ENCODE measurements around the gene YES1.
A peak's percentile ranks its signal among the peaks of the same experiment; 100 is the strongest.
"Not testable (repeated sequence)": the region's sequence is repeated elsewhere in the genome, so short reads cannot be mapped to it uniquely, and the experiment has no call there.

The YES1 gene

DNA sequence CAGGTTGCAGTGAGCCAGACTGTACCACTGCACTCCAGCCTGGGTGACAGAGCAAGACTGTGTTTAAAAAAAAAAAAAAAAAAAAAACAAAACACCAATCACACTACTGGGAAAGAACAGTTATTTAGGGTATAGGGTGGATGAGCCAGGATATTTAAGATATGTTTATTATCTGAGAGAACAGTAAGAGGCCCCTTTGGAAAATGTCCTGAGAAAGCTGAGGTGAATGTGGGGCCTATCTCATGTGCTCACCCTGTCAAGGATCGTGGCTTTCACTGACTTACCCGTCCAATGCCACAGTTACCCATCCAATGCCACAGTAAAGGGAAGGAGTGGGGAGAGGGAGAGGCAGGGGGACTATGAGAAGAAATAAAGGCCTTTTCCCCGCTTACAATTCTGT is 79.7 kb downstream of the YES1 start:
- Mint-ChIP-seq H3K4me1 (ENCODE audit: low read depth) (peaks cover 10% of the 10 kb centered on the region), H3K36me3 (ENCODE audit: low read depth) (peaks cover 54% of the 10 kb centered on the region), H3K27me3 (no peaks in the 10 kb centered on the region), H3K9me3 (no peaks in the 10 kb centered on the region), H3K27ac (no peak overlapping the region), H3K4me3 (no peak overlapping the region)

- Mint-ChIP-seq H3K4me3 (no peak overlapping the region), H3K9me3 (no peaks in the 10 kb centered on the region), H3K27ac (peak overlapping the region; percentile 36), H3K36me3 (ENCODE audit: low read depth) (peaks cover 52% of the 10 kb centered on the region), H3K4me1 (ENCODE audit: low read depth) (peaks cover 10% of the 10 kb centered on the region), H3K27me3 (no peaks in the 10 kb centered on the region)
Measured at GRCh38 chr18:731185-731584, 80.9 kb downstream of the YES1 start.

DNA sequence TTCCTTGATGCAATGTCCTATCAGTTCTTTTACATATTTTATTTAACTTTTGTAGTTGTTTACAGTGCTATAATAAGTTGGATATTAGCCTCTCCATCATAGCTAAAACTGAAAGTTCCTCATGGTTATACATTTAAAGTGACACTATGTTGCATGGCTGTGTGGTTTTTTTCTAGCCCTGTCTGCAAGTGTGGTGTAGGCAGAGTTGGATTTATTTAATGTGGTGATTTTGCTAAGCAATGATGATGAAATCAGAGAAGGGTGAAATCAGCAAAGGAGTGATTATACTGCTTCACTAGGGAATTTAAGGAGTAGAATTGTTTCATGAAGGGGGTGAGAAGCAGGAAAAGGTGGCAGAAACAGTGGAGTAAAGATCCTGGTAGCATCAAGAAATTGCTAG is 81.3 kb downstream of the YES1 start:
- H3K4me1 Mint-ChIP-seq (ENCODE audit: low read depth): peaks cover 10% of the 10 kb centered on the region
- peaks cover 48% of the 10 kb centered on the region for H3K36me3 Mint-ChIP-seq (ENCODE audit: low read depth)
- no peaks in the 10 kb centered on the region for H3K9me3 Mint-ChIP-seq
- no peaks in the 10 kb centered on the region for H3K27me3 Mint-ChIP-seq
- H3K4me3 Mint-ChIP-seq: no peak overlapping the region
- H3K27ac Mint-ChIP-seq: peak overlapping the region; percentile 36

- not testable (repeated sequence) for H3K27ac Mint-ChIP-seq; H3K4me1 Mint-ChIP-seq (ENCODE audit: low read depth); H3K9me3 Mint-ChIP-seq; H3K27me3 Mint-ChIP-seq; H3K4me3 Mint-ChIP-seq
- peaks cover 47% of the 10 kb centered on the region for H3K36me3 Mint-ChIP-seq (ENCODE audit: low read depth)
Measured at GRCh38 chr18:730120-730519, 81.9 kb downstream of the YES1 start.

- Mint-ChIP-seq H3K36me3 (ENCODE audit: low read depth) (peaks cover 46% of the 10 kb centered on the region), H3K4me3 (no peak overlapping the region), H3K4me1 (ENCODE audit: low read depth) (peaks cover 13% of the 10 kb centered on the region), H3K27me3 (no peaks in the 10 kb centered on the region), H3K27ac (peak overlapping the region; percentile 31), H3K9me3 (no peaks in the 10 kb centered on the region)
Measured at GRCh38 chr18:725646-726045, 86.4 kb downstream of the YES1 start.

GRCh38 chr18:723541-724080 is 88.4 kb downstream of the YES1 start:
- Mint-ChIP-seq H3K27ac (no peak overlapping the region), H3K4me3 (no peak overlapping the region), H3K4me1 (ENCODE audit: low read depth) (peaks cover 12% of the 10 kb centered on the region), H3K9me3 (no peaks in the 10 kb centered on the region), H3K27me3 (no peaks in the 10 kb centered on the region), H3K36me3 (ENCODE audit: low read depth) (peaks cover 44% of the 10 kb centered on the region)

DNA sequence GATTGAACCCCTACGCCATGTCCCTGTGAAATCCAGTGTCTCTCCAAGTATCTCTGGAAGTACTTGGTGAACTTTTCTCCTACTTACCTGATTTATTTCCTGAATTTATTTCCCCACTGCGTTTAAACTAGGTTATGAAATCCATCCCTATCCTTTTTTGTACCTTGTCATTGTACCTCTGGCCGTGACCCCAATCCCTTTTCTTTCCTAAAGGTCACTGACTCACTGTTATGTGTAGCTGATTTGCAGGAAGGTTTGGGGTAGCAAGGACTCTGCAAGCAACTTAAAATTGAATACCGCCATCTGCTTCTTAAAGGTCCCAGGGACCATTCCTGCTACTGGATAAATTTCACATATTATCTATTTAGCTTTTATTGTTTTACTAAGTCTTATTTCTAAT is 95.0 kb downstream of the YES1 start:
- Mint-ChIP-seq H3K4me3 (peak overlapping the region; percentile 36), H3K27me3 (no peaks in the 10 kb centered on the region), H3K27ac (peak overlapping the region; percentile 91), H3K9me3 (no peaks in the 10 kb centered on the region), H3K36me3 (ENCODE audit: low read depth) (peaks cover 17% of the 10 kb centered on the region), H3K4me1 (ENCODE audit: low read depth) (peaks cover 39% of the 10 kb centered on the region)

DNA sequence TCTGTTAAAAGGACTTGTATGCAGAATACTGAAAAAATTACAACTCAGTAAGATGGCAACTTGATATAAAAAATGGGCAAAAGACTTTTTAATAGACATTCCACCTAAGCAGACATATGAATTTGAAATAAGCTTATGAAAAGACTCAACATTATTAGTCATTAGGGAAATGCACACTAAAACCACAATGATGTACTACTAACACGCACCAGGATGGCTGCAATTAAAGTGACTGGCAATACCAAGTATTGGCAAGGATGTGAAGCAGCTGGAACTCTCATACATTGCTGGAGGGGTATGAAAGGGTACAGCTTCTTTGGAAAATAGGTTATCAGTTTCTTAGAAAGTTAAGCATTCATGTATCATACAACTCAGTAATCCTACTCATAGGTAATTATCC is 96.4 kb downstream of the YES1 start:
- H3K4me1 Mint-ChIP-seq (ENCODE audit: low read depth): peaks cover 46% of the 10 kb centered on the region
- H3K27ac Mint-ChIP-seq: peak overlapping the region; percentile 91
- H3K4me3 Mint-ChIP-seq: peak overlapping the region; percentile 51
- no peaks in the 10 kb centered on the region for H3K9me3 Mint-ChIP-seq
- no peaks in the 10 kb centered on the region for H3K27me3 Mint-ChIP-seq
- H3K36me3 Mint-ChIP-seq (ENCODE audit: low read depth): peaks cover 20% of the 10 kb centered on the region

DNA sequence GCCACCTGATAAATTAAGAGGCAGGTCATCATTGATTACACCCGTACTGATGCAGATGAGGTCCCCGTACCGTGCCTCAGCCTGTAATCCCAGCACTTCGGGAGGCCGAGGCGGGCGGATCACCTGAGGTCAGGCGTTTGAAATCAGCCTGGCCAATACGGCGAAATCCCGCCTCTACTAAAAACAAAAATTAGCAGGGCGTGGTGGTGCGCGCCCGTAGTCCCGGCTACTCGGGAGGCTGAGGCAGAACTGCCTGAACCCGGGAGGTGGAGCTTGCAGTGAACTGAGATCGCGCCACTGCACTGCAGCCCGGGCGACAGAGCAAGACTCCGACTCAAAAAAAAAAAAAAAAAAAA is 98.9 kb downstream of the YES1 start:
- Mint-ChIP-seq H3K4me3 (peak overlapping the region; percentile 45), H3K4me1 (ENCODE audit: low read depth) (peaks cover 68% of the 10 kb centered on the region), H3K27me3 (no peaks in the 10 kb centered on the region), H3K9me3 (no peaks in the 10 kb centered on the region), H3K27ac (no peak overlapping the region), H3K36me3 (ENCODE audit: low read depth) (peaks cover 28% of the 10 kb centered on the region)

GRCh38 chr18:712401-713134 is 99.5 kb downstream of the YES1 start, which contains the start of gene ENOSF1:
Gene ENOSF1 (minus strand): TSS chr18:712630. CDS start chr18:712587, 43 bp downstream.
- peak within 1 kb of the TSS; percentile 93 for H3K4me3 Mint-ChIP-seq
- H3K9me3 Mint-ChIP-seq: no peaks in the 10 kb centered on the region
- H3K36me3 Mint-ChIP-seq (ENCODE audit: low read depth): peaks cover 28% of the 10 kb centered on the region
- H3K27ac Mint-ChIP-seq: peak within 1 kb of the TSS; percentile 97
- H3K27me3 Mint-ChIP-seq: no peaks in the 10 kb centered on the region
- peaks cover 70% of the 10 kb centered on the region for H3K4me1 Mint-ChIP-seq (ENCODE audit: low read depth)

DNA sequence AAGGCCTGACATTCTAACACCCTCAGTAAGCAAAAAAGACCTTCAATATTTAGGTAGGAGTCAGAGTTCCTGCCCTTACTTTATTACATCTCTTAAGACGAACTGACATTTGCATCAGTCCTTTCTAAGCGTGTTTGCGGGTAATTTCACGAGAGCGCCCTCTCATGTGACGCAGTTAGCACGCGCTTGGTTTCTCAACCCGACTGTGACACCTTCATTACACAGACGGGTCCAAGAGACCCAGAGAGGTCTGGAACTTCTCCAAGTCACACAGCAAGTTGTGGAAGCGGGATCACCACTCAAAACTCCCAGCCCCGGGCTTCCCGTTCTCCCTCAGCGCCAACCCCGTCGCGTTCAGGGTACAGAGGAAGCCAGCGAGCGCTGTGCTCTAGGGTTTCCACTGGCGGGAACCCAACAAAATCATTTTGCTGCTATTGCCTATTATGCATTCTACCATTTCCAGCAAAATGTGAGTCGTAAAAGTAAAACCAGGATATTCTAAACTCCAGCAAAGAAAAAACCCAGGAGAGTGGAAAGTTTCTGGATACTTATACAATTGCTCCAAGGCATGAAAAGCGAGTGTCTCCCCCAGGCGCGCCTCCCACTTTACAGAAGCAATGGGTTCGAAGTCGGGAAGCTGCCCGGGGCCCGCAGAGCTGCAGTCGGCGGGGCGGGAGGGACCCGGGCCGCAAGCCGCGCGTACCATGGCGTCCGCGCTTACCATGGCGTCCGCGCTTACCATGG is 100.2 kb downstream of the YES1 start:
- Mint-ChIP-seq H3K27me3 (no peaks in the 10 kb centered on the region), H3K27ac (peak overlapping the region; percentile 97), H3K9me3 (no peaks in the 10 kb centered on the region), H3K36me3 (ENCODE audit: low read depth) (peaks cover 32% of the 10 kb centered on the region), H3K4me3 (peak overlapping the region; percentile 93), H3K4me1 (ENCODE audit: low read depth) (peaks cover 64% of the 10 kb centered on the region)

DNA sequence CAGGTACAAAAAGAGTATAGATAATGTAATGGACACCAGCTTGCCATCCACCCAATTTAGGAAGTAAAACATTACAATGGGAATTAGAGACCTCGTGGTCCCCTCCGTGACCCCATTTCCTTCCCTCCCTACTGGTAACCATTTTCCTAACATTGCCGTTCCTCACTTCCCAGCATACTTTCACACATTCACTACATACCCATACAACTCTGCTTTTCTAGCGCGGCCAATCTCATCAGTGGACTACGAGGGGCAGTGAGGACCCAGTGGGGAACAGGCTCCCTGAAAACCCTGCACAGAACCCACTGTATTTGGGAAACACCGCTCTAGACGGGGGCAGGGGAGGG is 100.8 kb downstream of the YES1 start:
- Mint-ChIP-seq H3K9me3 (no peaks in the 10 kb centered on the region), H3K4me3 (peak overlapping the region; percentile 93), H3K27me3 (no peaks in the 10 kb centered on the region), H3K36me3 (ENCODE audit: low read depth) (peaks cover 35% of the 10 kb centered on the region), H3K4me1 (ENCODE audit: low read depth) (peaks cover 61% of the 10 kb centered on the region), H3K27ac (peak overlapping the region; percentile 97)

GRCh38 chr18:710418-711300 is 101.4 kb downstream of the YES1 start:
- no peaks in the 10 kb centered on the region for H3K9me3 Mint-ChIP-seq
- H3K27ac Mint-ChIP-seq: peak overlapping the region; percentile 97
- H3K4me3 Mint-ChIP-seq: peak overlapping the region; percentile 93
- peaks cover 59% of the 10 kb centered on the region for H3K4me1 Mint-ChIP-seq (ENCODE audit: low read depth)
- H3K36me3 Mint-ChIP-seq (ENCODE audit: low read depth): peaks cover 36% of the 10 kb centered on the region
- H3K27me3 Mint-ChIP-seq: no peaks in the 10 kb centered on the region

DNA sequence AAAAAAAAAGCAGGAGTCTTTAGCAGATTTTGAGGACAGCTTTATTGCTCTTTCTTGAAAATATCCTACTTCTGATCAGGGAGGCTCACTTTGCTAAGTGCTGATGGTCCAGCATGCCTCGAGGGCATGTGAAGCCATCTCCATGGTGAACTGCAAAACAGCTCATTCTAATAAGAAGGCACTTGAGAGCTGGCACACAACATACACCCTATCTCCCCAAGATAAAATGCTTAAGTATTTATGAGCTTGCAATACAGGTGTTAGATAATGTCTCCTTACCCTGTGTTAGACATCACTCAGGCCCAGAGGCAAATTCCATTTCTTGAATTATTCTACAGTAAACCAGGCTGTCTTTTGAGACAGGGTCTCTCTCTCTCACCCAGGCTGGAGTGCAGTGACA is 102.3 kb downstream of the YES1 start:
- H3K4me3 Mint-ChIP-seq: peak overlapping the region; percentile 21
- H3K36me3 Mint-ChIP-seq (ENCODE audit: low read depth): peaks cover 45% of the 10 kb centered on the region
- H3K27ac Mint-ChIP-seq: no peak overlapping the region
- H3K9me3 Mint-ChIP-seq: no peaks in the 10 kb centered on the region
- H3K4me1 Mint-ChIP-seq (ENCODE audit: low read depth): peaks cover 54% of the 10 kb centered on the region
- no peaks in the 10 kb centered on the region for H3K27me3 Mint-ChIP-seq

- H3K4me3 Mint-ChIP-seq: no peak overlapping the region
- no peaks in the 10 kb centered on the region for H3K9me3 Mint-ChIP-seq
- H3K4me1 Mint-ChIP-seq (ENCODE audit: low read depth): peaks cover 54% of the 10 kb centered on the region
Measured at GRCh38 chr18:708096-708495, 103.9 kb downstream of the YES1 start.

More at GRCh38 chr18:708096-708495, 103.9 kb downstream of the YES1 start:
- Mint-ChIP-seq H3K36me3 (ENCODE audit: low read depth) (peaks cover 54% of the 10 kb centered on the region), H3K27ac (no peak overlapping the region), H3K27me3 (no peaks in the 10 kb centered on the region)
